ENCODE measurements around the gene ZNF226.
"Not testable (repeated sequence)": the region's sequence is repeated elsewhere in the genome, so short reads cannot be mapped to it uniquely, and the experiment has no call there.

The ZNF226 gene

GRCh38 chr19:44202974-44203373 is 38.1 kb downstream of the ZNF226 start:
- DNase-seq, result no peak
- Histone ChIP-seq H3K27me3 (ENCODE audit: insufficient read depth, low read depth, severe bottlenecking) (no peaks in the 10 kb centered on the region), H3K36me3 (no peaks in the 10 kb centered on the region), H3K9me3 (ENCODE audit: severe bottlenecking) (peaks cover 7% of the 10 kb centered on the region), H3K27ac (no peak overlapping the region), H3K4me3 (ENCODE audit: low read depth, low read length) (no peak overlapping the region)
- TF ChIP-seq, protein P1, sequence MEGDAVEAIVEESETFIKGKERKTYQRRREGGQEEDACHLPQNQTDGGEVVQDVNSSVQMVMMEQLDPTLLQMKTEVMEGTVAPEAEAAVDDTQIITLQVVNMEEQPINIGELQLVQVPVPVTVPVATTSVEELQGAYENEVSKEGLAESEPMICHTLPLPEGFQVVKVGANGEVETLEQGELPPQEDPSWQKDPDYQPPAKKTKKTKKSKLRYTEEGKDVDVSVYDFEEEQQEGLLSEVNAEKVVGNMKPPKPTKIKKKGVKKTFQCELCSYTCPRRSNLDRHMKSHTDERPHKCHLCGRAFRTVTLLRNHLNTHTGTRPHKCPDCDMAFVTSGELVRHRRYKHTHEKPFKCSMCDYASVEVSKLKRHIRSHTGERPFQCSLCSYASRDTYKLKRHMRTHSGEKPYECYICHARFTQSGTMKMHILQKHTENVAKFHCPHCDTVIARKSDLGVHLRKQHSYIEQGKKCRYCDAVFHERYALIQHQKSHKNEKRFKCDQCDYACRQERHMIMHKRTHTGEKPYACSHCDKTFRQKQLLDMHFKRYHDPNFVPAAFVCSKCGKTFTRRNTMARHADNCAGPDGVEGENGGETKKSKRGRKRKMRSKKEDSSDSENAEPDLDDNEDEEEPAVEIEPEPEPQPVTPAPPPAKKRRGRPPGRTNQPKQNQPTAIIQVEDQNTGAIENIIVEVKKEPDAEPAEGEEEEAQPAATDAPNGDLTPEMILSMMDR (IDR thresholded peaks at IDR 0.05; ENCODE audit: low read depth, low read length), result no peak

DNA sequence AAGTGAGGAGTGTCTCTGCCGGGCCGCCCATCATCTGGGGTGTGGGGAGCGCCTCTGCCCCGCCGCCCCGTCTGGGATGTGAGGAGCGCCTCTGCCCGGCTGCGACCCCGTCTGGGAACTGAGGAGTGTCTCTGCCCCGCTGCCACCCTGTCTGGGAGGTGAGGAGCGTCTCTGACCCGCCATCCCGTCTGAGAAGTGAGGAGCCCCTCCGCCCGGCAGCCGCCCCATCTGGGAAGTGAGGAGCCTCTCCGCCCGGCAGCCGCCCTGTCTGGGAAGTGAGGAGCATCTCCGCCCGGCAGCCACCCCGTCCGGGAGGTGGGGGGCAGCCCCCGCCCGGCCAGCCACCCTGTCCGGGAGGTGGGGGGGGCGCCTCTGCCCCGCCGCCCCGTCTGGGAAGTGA is 39.0 kb downstream of the ZNF226 start:
- not testable (repeated sequence) for DNase-seq; H3K4me3 ChIP-seq (ENCODE audit: low read depth, low read length); H3K9me3 ChIP-seq (ENCODE audit: severe bottlenecking); H3K27me3 ChIP-seq (ENCODE audit: insufficient read depth, low read depth, severe bottlenecking); H3K27ac ChIP-seq; H3K36me3 ChIP-seq

DNA sequence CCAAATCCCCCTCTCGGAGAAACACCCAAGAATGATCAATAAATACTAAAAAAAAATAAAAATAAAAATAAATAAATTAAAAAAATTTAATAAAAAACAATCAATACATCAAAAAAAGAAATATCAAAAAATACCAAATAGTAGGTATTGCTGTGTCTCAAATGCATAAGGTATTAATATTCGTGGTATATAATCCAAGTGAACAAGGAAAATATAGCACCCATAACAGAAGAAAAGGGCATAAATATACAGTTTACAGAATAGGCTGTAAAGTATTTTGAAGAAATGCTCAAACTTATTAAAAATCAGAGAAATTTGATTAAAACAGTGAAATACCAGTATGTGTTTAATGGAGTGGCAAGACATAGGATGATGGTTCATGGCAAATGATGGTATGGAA is 39.9 kb downstream of the ZNF226 start:
- TF ChIP-seq, protein P1 (IDR thresholded peaks at IDR 0.05; ENCODE audit: low read depth, low read length), result no peak
- H3K9me3 ChIP-seq (ENCODE audit: severe bottlenecking), result peaks cover 7% of the 10 kb centered on the region
- no peaks in the 10 kb centered on the region for H3K36me3 ChIP-seq
- no peak overlapping the region for H3K4me3 ChIP-seq (ENCODE audit: low read depth, low read length)
- no peak for DNase-seq
- H3K27me3 ChIP-seq (ENCODE audit: insufficient read depth, low read depth, severe bottlenecking), result no peaks in the 10 kb centered on the region
- no peak overlapping the region for H3K27ac ChIP-seq

- H3K9me3 ChIP-seq (ENCODE audit: severe bottlenecking), result peaks cover 7% of the 10 kb centered on the region
- TF ChIP-seq, protein P1 (IDR thresholded peaks at IDR 0.05; ENCODE audit: low read depth, low read length), result no peak
- H3K27me3 ChIP-seq (ENCODE audit: insufficient read depth, low read depth, severe bottlenecking), result no peaks in the 10 kb centered on the region
- H3K36me3 ChIP-seq, result no peaks in the 10 kb centered on the region
- DNase-seq, result peak; percentile 91
- peak overlapping the region; percentile 76 for H3K27ac ChIP-seq
- peak overlapping the region; percentile 89 for H3K4me3 ChIP-seq (ENCODE audit: low read depth, low read length)
Measured at GRCh38 chr19:44207126-44207803, 42.4 kb downstream of the ZNF226 start.

GRCh38 chr19:44212250-44212865 is 47.5 kb downstream of the ZNF226 start, which contains the start of gene ZNF227:
Gene ZNF227, plus strand, starts transcription at chr19:44212532. Its CDS starts 5,261 bp downstream, at chr19:44217793.
- H3K27me3 ChIP-seq (ENCODE audit: insufficient read depth, low read depth, severe bottlenecking), result no peaks in the 10 kb centered on the region
- H3K27ac ChIP-seq, result peak within 1 kb of the TSS; percentile 75
- DNase-seq, result peak; percentile 89
- no peaks in the 10 kb centered on the region for H3K9me3 ChIP-seq (ENCODE audit: severe bottlenecking)
- peak within 1 kb of the TSS; percentile 83 for H3K4me3 ChIP-seq (ENCODE audit: low read depth, low read length)
- TF ChIP-seq, protein P1 (IDR thresholded peaks at IDR 0.05; ENCODE audit: low read depth, low read length), result no peak
- peaks cover 28% of the 10 kb centered on the region for H3K36me3 ChIP-seq

GRCh38 chr19:44212866-44213346 is 48.0 kb downstream of the ZNF226 start:
- Histone ChIP-seq H3K9me3 (ENCODE audit: severe bottlenecking) (no peaks in the 10 kb centered on the region), H3K27me3 (ENCODE audit: insufficient read depth, low read depth, severe bottlenecking) (no peaks in the 10 kb centered on the region), H3K4me3 (ENCODE audit: low read depth, low read length) (peak overlapping the region; percentile 83), H3K27ac (peak overlapping the region; percentile 75), H3K36me3 (peaks cover 33% of the 10 kb centered on the region)
- TF ChIP-seq, protein P1 (IDR thresholded peaks at IDR 0.05; ENCODE audit: low read depth, low read length), result no peak
- DNase-seq, result no peak

- not testable (repeated sequence) for H3K4me3 ChIP-seq (ENCODE audit: low read depth, low read length); H3K27me3 ChIP-seq (ENCODE audit: insufficient read depth, low read depth, severe bottlenecking); DNase-seq; H3K9me3 ChIP-seq (ENCODE audit: severe bottlenecking); H3K27ac ChIP-seq
- peaks cover 42% of the 10 kb centered on the region for H3K36me3 ChIP-seq
Measured at GRCh38 chr19:44219926-44220325, 55.0 kb downstream of the ZNF226 start.

- DNase-seq; H3K27ac ChIP-seq; H3K9me3 ChIP-seq (ENCODE audit: severe bottlenecking); H3K4me3 ChIP-seq (ENCODE audit: low read depth, low read length); H3K27me3 ChIP-seq (ENCODE audit: insufficient read depth, low read depth, severe bottlenecking): not testable (repeated sequence)
- peaks cover 35% of the 10 kb centered on the region for H3K36me3 ChIP-seq
Measured at GRCh38 chr19:44220761-44221160, 55.9 kb downstream of the ZNF226 start.

DNA sequence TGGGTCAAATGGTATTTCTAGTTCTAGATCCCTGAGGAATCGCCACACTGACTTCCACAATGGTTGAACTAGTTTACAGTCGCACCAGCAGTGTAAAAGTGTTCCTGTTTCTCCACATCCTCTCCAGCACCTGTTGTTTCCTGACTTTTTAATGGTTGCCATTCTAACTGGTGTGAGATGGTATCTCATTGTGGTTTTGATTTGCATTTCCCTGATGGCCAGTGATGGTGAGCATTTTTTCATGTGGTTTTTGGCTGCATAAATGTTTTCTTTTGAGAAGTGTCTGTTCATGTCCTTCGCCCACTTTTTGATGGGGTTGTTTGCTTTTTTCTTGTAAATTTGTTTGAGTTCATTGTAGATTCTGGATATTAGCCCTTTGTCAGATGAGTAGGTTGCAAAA is 56.4 kb downstream of the ZNF226 start:
- H3K27me3 ChIP-seq (ENCODE audit: insufficient read depth, low read depth, severe bottlenecking); H3K27ac ChIP-seq; H3K4me3 ChIP-seq (ENCODE audit: low read depth, low read length); DNase-seq; H3K9me3 ChIP-seq (ENCODE audit: severe bottlenecking): not testable (repeated sequence)
- peaks cover 35% of the 10 kb centered on the region for H3K36me3 ChIP-seq

Data from WERI-Rb-1 (cell line).